Middle frontal gyrus (tissue), 1 donor: Measurements from ENCODE around the gene CALCA.

Experiments used
- DNase-seq: peaks from one replicate; pipeline ENCODE4 v3.0.0-alpha.2; 2015; ENCODE audit warnings: low spot score; ENCODE audit errors: extremely low spot score

Gene CALCA

DNA sequence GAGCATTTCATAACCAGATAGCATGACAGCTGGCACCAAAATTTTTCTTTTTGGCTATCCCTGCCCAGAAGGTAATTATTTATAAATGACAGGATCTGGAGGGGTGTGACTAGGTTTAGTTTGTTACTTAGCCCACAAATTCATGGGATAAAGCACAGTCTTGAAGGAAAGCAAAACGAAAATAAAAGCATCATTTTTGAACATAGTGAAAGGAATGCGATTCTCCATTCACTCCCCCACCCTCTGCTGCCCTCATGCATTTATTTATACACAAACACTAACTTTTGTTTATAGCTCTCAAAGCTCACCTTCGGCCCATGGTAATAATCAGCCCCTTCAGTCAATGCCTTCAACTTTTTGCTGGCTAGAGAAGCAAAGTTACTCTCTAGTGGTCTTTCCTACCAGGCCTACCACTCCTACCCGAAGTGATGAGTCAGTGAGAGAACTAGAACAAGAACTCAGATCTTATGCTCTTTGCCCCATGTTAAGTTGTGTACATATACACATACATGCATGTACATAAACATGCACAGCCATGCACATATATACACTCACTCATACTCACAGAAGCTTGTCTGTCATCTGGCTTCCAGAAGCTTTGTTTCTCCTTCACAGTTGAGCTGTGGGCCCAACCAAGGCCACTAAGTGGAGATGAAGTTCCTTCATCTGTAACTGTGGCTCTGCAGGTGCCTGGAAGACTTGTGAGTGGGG, 22.6 kb downstream of the CALCA start:
- DNase-seq = no peak

DNA sequence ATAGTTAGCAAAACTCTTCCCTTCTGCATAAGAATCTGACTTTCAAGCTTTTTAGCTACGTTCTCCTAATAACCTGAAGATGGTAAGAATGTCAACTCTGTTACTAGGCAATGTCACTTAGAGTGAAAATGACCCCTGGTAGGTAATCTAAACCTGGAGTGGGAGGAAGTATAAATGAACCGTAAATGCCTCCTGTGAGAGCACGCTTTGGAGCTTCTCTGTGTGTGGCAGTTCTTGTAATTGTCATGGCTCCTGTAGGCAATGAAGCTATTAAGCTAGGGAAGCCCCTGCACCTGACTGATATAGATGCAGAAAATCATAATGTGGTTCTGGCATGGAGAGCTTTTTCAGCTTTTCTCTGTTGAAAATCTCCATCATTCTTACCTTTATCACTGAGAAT, 29.4 kb downstream of the CALCA start:
- DNase-seq = no peak

DNA sequence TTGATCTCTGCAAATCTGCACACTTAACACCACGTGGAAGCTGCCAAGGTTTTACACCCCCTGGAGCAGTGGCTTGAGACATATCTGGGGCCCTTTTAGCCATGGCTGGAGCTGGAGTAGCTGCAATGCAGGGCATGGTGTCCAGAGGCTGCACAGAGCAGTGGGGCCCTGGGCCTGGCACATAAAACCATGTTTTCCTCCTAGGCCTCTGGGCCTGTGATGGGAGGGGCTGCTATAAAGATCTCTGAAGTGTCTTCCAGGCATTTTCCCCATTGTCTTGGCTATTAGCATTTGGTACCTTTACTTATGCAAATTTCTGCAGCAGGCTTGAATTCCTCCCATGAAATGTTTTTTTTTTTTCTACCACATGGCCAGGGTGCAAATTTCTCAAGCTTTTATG, 33.2 kb downstream of the CALCA start:
- DNase-seq = no peak

DNA sequence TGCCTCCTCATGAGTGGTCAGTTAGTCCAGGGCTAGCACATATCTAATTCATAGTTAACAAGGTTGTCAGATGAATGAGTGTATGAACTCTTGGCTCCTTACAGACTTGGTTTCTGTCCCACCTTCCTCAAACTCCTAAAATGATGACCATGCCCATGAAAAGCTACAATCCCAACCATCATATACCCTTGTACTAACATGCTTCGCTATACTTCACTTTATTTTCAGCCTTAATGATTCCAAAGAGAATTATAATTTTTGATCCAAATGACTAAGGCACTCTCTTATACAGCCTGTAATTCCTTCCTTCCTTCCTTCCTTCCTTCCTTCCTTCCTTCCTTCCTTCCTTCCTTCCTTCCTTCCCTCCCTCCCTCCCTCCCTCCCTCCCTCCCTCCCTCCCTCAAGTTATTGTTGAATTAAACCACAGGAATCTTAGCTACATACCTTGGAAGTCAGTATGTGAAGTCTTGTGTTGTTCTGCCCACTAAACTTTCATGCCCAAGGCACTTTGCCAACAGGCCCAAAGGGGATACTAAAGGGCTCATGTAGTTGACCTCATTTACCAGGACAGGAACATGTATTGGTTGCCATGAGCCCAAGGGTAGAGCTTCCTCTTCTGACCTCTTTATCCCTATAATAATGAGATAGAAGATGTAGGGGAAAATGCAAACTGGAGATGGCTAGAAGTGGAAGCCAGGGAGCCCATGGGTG, 37.4 kb downstream of the CALCA start:
- no peak for DNase-seq

DNA sequence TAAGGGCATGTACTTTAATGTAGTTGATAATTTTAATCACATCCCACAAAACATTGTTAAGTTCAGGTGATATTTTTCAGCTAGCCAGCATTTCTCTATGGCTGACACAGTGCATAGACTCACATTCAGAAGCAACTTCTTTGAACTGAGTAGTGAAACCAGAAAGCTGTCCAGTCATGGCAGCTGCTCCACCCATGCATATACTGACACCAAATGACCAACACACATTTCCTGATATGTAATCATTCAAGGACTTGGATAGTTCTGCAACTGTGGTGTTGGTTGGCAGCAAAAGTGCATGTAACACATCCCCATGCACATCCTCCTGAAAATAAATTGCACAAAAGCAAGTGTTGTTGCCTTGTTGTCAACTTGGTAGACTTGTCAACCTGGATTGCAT, 39.7 kb downstream of the CALCA start:
- DNase-seq = no peak

DNA sequence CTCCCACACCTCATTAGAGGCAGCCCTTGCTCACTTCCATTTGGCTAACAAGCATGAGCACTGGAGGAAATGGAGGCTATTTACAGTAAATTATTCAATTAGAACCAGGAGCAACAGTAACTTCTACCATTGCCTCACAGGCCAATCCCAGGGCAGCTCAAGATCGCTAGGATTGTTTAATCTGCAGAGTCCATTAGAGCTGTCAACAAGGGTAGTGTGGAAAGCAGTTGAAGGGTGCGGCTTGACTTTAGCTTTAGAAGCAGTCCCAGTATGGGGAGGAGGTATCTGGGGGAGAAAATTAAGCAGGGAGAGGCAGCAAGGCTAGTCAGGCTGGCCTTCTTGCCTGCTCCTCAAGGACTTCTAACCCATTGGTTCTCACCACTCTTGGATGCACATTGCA, 41.8 kb downstream of the CALCA start:
- DNase-seq = no peak

DNA sequence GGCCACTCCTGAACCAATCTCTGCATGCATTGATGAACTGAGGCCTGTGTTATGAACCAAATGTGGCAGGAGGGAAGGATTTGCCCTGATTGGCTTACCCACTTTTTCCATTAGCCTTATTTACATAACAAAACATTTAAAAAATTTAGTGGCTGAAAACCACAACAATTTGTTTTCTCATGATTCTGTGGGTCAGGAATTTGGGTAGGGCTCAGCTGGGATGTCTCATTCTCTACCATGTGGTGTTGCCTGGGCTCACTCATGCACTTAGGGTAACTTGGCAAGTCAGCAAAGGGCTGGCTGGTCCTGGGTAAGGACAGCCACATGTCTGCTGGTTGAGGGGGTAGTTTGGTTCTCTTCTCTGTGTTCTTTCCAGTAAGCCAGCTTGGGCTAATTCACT, 45.0 kb downstream of the CALCA start:
- no peak for DNase-seq

DNA sequence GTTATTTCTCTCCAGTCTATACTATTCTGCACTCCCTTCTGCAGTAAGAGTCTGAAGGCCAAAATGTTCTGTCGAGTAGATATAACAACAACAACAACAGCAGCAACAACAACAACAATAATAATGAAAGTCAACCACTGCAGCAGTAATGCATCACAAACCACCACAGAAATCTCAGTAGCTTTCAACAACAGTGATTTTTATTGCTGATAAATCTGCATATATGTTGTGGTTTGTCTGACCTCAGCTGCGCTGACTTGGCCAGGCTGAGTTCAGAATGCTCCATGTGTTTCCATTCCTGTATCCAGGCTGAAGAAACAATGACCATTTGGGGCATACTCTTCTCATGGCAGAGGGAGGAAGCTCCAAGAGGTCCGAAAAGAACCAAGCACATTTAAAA, 47.8 kb downstream of the CALCA start:
- DNase-seq = no peak
